Measurements from ENCODE around the gene KIAA1217.

Gene KIAA1217

DNA sequence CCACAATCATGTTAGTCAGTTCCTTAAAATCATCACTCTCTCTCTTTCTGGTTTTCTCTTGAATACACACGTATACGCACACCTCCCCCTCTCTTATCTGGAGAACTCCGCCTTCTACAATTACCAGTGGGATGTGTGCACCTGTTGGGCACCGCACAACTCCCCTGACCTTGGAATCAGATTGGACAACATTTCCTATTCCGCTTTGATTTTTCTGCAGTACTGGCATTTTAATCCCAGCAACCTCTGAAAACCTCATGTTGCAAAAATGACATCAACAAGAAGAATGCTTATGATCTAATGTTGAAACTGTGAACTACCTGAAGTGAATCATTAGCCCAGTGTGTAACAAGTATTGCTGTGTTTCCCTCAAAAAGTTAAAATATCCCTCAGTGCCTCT lies 109.6 kb downstream of the KIAA1217 start:
- DNase-seq (no peak), ATAC-seq (ENCODE audit: insufficient read depth, low read depth) (no peak)
- H3K9ac ChIP-seq (ENCODE audit: low read depth, low read length): no peak overlapping the region
- no peaks in the 10 kb centered on the region for H3K36me3 ChIP-seq (ENCODE audit: insufficient read depth, low read length)
- H3K79me2 ChIP-seq (ENCODE audit: insufficient read depth, low read length): no peaks in the 10 kb centered on the region
- H3K4me3 ChIP-seq (ENCODE audit: low read depth in 1 of 2, low read length in 2 of 2): no peak overlapping the region
- no peaks in the 10 kb centered on the region for H3K4me1 ChIP-seq (ENCODE audit: insufficient read depth, low read length)
- no peaks in the 10 kb centered on the region for H3K9me3 ChIP-seq (ENCODE audit: insufficient read depth, low read length, severe bottlenecking)
- H2AFZ ChIP-seq (ENCODE audit: low read depth, low read length): no peak overlapping the region
- no peak for TF ChIP-seq EZH2 (IDR thresholded peaks at IDR 0.05; ENCODE audit: borderline replicate concordance, low read depth, low read length, severe bottlenecking)
- TF ChIP-seq, protein P1, sequence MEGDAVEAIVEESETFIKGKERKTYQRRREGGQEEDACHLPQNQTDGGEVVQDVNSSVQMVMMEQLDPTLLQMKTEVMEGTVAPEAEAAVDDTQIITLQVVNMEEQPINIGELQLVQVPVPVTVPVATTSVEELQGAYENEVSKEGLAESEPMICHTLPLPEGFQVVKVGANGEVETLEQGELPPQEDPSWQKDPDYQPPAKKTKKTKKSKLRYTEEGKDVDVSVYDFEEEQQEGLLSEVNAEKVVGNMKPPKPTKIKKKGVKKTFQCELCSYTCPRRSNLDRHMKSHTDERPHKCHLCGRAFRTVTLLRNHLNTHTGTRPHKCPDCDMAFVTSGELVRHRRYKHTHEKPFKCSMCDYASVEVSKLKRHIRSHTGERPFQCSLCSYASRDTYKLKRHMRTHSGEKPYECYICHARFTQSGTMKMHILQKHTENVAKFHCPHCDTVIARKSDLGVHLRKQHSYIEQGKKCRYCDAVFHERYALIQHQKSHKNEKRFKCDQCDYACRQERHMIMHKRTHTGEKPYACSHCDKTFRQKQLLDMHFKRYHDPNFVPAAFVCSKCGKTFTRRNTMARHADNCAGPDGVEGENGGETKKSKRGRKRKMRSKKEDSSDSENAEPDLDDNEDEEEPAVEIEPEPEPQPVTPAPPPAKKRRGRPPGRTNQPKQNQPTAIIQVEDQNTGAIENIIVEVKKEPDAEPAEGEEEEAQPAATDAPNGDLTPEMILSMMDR (IDR thresholded peaks at IDR 0.05; ENCODE audit: borderline replicate concordance, extremely low read depth, low read length, poor library complexity, severe bottlenecking): no peak
- no peaks in the 10 kb centered on the region for H3K27me3 ChIP-seq (ENCODE audit: insufficient read depth, low read length, poor library complexity)
- no peak overlapping the region for H3K27ac ChIP-seq (ENCODE audit: low read length)
- no peaks in the 10 kb centered on the region for H4K20me1 ChIP-seq (ENCODE audit: insufficient read depth, low read length)
- H3K4me2 ChIP-seq (ENCODE audit: insufficient read depth, low read length): no peak overlapping the region

DNA sequence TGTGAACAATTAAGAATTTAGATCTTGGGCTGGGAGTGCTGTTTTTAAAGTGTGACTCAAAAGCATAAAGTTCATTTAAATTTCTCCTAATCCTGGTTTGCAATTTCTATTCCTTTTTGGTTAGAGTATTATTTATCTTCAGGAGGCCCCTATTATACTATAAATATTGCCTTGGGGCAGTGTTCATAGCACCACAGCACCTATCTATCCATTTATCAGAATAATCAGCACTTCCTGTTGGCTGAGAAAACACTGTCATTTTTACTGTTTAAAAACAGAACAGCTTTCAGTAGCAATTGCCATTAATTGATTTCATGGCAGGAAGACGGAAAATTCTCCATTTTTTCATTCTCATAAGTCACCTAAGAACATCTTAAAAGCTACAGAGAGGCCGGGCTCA lies 111.4 kb downstream of the KIAA1217 start:
- H3K9me3 ChIP-seq (ENCODE audit: insufficient read depth, low read length, severe bottlenecking): no peaks in the 10 kb centered on the region
- ATAC-seq (ENCODE audit: insufficient read depth, low read depth) (no peak), DNase-seq (no peak)
- no peaks in the 10 kb centered on the region for H3K79me2 ChIP-seq (ENCODE audit: insufficient read depth, low read length)
- no peak overlapping the region for H3K4me2 ChIP-seq (ENCODE audit: insufficient read depth, low read length)
- TF ChIP-seq, protein P1 (IDR thresholded peaks at IDR 0.05; ENCODE audit: borderline replicate concordance, extremely low read depth, low read length, poor library complexity, severe bottlenecking): no peak
- H3K27ac ChIP-seq (ENCODE audit: low read length): no peak overlapping the region
- H3K36me3 ChIP-seq (ENCODE audit: insufficient read depth, low read length): no peaks in the 10 kb centered on the region
- H2AFZ ChIP-seq (ENCODE audit: low read depth, low read length): no peak overlapping the region
- no peaks in the 10 kb centered on the region for H3K4me1 ChIP-seq (ENCODE audit: insufficient read depth, low read length)
- H3K27me3 ChIP-seq (ENCODE audit: insufficient read depth, low read length, poor library complexity): no peaks in the 10 kb centered on the region
- no peaks in the 10 kb centered on the region for H4K20me1 ChIP-seq (ENCODE audit: insufficient read depth, low read length)
- no peak overlapping the region for H3K4me3 ChIP-seq (ENCODE audit: low read depth in 1 of 2, low read length in 2 of 2)
- H3K9ac ChIP-seq (ENCODE audit: low read depth, low read length): no peak overlapping the region

DNA sequence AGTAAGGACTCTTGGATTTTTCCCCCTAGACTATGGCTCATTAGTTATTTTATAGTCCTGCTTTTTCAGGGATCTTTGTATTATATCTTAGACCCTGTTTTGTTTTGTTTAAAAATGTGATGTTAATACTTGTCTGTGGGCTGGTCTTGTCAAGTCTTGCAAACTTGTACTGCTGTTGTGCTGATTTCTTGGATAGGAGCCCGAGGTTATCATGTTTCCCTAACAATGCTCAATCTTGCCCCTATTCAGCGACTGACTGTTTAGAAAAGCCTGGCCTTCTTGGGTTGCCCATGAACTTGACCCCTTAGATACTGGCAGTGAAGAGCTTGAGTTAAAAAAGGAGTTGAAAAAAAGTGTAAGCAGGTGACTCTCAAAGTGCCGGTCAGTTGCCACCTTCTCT lies 115.7 kb downstream of the KIAA1217 start:
- TF ChIP-seq EZH2 (IDR thresholded peaks at IDR 0.05; ENCODE audit: borderline replicate concordance, low read depth, low read length, severe bottlenecking): no peak
- TF ChIP-seq, protein P1 (IDR thresholded peaks at IDR 0.05; ENCODE audit: borderline replicate concordance, extremely low read depth, low read length, poor library complexity, severe bottlenecking): no peak
- H3K4me1 ChIP-seq (ENCODE audit: insufficient read depth, low read length): no peaks in the 10 kb centered on the region

DNA sequence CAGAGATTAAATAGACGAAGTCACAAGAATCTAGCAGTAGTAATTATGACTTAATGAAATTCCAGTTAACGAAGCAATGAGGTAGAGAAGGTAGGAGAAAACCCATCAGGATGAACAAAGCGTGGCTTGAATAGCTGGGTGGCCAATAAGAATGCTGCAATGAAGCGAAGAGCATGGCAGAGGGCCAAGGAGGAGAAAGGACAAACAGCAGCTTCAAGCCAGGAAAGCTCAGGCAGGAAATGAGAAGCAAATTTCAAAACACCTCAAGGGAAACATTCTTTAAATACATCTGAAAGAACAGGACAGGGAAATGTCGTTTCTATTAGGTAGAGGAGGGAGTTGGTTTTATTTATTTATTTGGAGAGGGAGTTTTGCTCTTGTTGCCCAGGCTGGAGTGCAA lies 122.5 kb downstream of the KIAA1217 start:
- Histone ChIP-seq H3K9ac (ENCODE audit: low read depth, low read length) (no peak overlapping the region), H3K4me2 (ENCODE audit: insufficient read depth, low read length) (no peak overlapping the region), H3K4me1 (ENCODE audit: insufficient read depth, low read length) (no peaks in the 10 kb centered on the region), H3K4me3 (ENCODE audit: low read depth in 1 of 2, low read length in 2 of 2) (no peak overlapping the region), H3K27me3 (ENCODE audit: insufficient read depth, low read length, poor library complexity) (no peaks in the 10 kb centered on the region), H4K20me1 (ENCODE audit: insufficient read depth, low read length) (no peaks in the 10 kb centered on the region), H2AFZ (ENCODE audit: low read depth, low read length) (no peak overlapping the region), H3K27ac (ENCODE audit: low read length) (no peak overlapping the region), H3K9me3 (ENCODE audit: insufficient read depth, low read length, severe bottlenecking) (peaks cover 15% of the 10 kb centered on the region), H3K79me2 (ENCODE audit: insufficient read depth, low read length) (no peaks in the 10 kb centered on the region), H3K36me3 (ENCODE audit: insufficient read depth, low read length) (peaks cover 4% of the 10 kb centered on the region; the same call in 1 of the 2 replicates)
- TF ChIP-seq EZH2 (IDR thresholded peaks at IDR 0.05; ENCODE audit: borderline replicate concordance, low read depth, low read length, severe bottlenecking): no peak
- TF ChIP-seq, protein P1 (IDR thresholded peaks at IDR 0.05; ENCODE audit: borderline replicate concordance, extremely low read depth, low read length, poor library complexity, severe bottlenecking): no peak
- no peak for ATAC-seq (ENCODE audit: insufficient read depth, low read depth)
- DNase-seq: no peak

More for the DNA sequence above, 115.7 kb downstream of the KIAA1217 start:
- Histone ChIP-seq H3K79me2 (ENCODE audit: insufficient read depth, low read length) (no peaks in the 10 kb centered on the region), H3K27me3 (ENCODE audit: insufficient read depth, low read length, poor library complexity) (no peaks in the 10 kb centered on the region), H3K4me2 (ENCODE audit: insufficient read depth, low read length) (no peak overlapping the region), H3K9me3 (ENCODE audit: insufficient read depth, low read length, severe bottlenecking) (peaks cover 15% of the 10 kb centered on the region), H2AFZ (ENCODE audit: low read depth, low read length) (no peak overlapping the region), H3K27ac (ENCODE audit: low read length) (no peak overlapping the region), H3K4me3 (ENCODE audit: low read depth in 1 of 2, low read length in 2 of 2) (no peak overlapping the region), H4K20me1 (ENCODE audit: insufficient read depth, low read length) (no peaks in the 10 kb centered on the region), H3K9ac (ENCODE audit: low read depth, low read length) (no peak overlapping the region), H3K36me3 (ENCODE audit: insufficient read depth, low read length) (peaks cover 4% of the 10 kb centered on the region; the same call in 1 of the 2 replicates)
- ATAC-seq (ENCODE audit: insufficient read depth, low read depth) (no peak), DNase-seq (no peak)
